Activated T-cell treated with anti-CD3 and anti-CD28 coated beads, Interleukin-2, amount 50 U/mL, for 48 hours (primary cell): ENCODE measurements around the gene GATAD2B.
"Not testable (repeated sequence)": the region's sequence is repeated elsewhere in the genome, so short reads cannot be mapped to it uniquely, and the experiment has no call there.

Source experiments
- DNase-seq, 2 experiments: peaks; one replicate each; pipeline ENCODE4 v3.0.0-alpha.2; 2020

The GATAD2B gene

GRCh38 chr1:153775458-153776327 is 147.1 kb downstream of the GATAD2B start:
- DNase-seq = peak; percentile 71 to 79

DNA sequence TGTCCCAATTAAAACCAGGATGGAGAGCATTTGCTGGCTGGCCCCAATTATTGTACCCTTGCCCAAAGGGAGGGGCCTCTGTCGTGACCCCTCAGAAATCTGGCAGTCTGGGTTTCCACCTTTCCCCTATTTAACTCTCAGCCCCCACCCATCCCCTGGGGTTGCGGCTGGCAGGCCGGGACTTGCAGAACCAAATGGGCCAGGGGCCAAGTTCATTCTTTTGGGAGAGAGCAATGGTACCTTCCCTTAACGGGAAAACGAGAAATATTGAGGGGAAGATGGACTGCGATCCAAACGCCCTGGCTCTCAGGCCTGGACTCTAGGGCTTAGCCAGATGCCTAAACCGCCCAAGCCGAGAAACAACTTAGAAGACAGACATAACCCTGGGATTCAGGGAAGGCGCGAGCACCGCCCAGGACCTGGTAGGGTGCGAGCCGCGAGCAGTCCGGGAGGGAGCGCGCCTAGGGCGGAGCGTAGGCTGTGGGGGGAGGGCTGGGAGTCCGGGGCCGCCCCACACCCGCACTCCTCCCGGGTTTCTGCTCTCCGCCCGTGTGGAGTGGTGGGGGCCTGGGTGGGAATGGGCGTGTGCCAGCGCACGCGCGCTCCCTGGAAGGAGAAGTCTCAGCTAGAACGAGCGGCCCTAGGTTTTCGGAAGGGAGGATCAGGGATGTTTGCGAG is 147.9 kb downstream of the GATAD2B start, which contains the start of gene SLC27A3:
TSS of gene SLC27A3 (plus strand) at position 628 of the 678 bp plus-strand sequence. CDS start 91 bp downstream, outside the sequence.
- DNase-seq = no peak

DNA sequence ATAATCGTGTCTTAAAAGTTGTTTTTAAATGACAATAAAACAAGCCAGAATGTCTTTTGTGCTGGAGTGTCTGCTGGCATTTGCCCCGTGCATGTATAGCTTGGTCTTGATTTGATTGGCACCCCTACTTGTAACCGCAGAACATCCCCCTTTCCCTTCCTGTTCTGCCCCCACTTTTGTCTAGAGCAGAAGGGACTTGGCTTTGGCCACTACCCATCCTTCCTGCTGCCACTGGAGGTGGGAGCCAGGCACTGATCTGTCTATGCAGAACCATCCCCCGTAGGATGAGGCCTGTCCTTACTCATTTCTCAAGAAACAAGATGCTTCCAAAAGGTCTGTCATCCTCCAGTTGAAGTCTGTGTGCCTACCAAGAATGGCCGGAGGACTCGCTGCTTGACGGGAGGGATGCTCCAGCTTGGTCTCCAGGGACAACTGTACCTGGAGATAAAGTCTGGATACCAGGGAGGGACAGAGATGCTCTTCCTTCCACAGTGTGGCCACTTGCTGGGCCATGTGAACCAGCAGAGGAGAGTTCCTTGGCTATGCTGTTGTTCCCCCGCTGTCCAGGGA is 148.7 kb downstream of the GATAD2B start:
- no peak for DNase-seq

- DNase-seq = no peak
Measured at GRCh38 chr1:153773096-153773921, 149.5 kb downstream of the GATAD2B start.

GRCh38 chr1:153771841-153772593 is 150.8 kb downstream of the GATAD2B start:
- no peak for DNase-seq

DNA sequence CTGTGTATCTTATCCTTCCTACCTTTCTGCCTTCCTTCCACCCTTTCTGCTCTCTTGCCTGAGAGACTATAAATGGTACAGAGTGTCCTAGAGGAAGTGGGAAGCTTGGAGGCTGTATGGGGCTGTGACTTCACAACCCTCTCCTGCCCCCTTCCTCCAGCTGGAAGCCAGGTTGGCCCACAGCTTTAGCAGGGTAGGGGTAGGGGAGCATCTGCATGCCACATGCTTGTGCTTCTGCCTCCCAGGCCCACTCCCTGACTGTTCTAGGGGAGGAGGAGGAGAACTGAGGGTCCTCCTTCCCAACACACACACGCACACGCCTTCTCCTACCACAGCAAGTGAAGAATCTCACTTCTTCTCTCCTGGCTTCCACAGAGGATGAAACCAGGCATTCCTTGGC is 151.5 kb downstream of the GATAD2B start:
- no peak for DNase-seq

GRCh38 chr1:153770797-153771196 is 152.0 kb downstream of the GATAD2B start:
- no peak for DNase-seq

GRCh38 chr1:153769221-153769620 is 153.6 kb downstream of the GATAD2B start:
- no peak for DNase-seq

GRCh38 chr1:153768316-153769181 is 154.2 kb downstream of the GATAD2B start:
- no peak for DNase-seq

GRCh38 chr1:153767519-153767918 is 155.3 kb downstream of the GATAD2B start:
- DNase-seq = no peak

GRCh38 chr1:153766663-153767062 is 156.1 kb downstream of the GATAD2B start:
- DNase-seq = not testable (repeated sequence)

- DNase-seq = no peak
Measured at GRCh38 chr1:153764310-153764709, 158.5 kb downstream of the GATAD2B start.

DNA sequence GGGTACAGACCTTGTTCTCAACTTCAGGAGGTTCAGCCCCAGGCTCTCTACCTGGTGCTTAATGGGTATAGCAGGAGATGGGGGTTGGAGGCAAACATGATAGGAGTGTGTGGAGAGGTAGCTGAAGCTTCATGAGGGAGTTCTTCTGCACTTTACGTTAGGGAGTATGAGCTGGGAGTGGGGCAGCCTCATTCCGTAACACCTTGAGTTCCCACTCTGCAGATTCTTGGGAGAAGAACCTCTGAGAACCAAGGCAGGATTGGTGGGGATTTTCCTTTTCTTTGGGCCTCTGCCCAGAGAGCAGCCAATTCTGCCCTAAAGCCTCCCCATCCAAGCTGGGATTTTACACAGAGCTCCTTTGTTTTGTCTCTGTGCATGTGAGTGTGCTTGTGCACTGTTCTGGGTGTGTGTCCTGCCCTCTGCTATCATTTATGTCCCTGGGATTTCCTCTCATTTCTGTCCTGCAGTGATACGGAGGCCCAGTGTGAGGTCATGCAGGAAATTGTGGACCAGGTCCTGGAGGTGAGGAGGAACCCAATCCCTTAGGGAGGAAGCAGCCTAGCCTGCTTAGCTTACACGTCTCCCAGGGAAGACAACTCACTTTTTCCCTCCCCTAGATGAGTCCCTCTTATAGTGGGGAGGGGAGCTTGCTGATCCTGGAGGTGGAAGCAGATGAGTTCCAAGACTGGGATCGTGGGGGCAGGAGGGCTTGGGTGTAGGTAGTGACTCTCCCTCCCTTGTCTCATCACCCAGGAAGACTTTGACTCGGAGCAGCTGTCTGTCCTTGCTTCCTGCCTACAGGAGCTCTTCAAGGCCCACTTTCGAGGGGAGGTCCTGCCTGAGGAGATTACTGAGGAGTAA is 159.2 kb downstream of the GATAD2B start:
- no peak for DNase-seq

DNA sequence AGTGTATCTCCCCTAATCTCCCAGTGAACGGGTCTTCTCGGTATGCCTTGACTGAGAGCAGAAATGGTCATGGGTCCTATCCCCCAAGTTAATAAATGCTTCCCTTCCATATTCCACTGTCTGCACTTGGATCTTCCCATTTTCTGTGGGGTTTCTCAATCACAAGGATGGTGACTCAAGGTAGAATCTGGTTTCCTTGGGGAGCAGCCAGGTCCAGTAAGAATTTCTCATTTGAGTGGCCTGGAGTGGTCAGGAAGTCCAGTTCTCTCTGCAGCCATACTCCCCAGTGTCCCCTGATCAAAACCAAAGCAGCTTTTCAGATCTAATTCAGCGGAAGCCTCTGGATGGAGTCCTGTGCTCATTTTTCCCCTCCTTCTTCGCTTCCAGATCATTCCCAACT is 162.3 kb downstream of the GATAD2B start:
- DNase-seq = no peak
